HCT116 (cell line): ENCODE measurements around the gene ZNF189. TPM values are rescaled to one million over a fixed set of nuclear protein-coding genes. Genes with fewer than 3 reads are reported as not detected.

Experiments
- ATAC-seq: fragments of 200-7000 bp; cut with Tn5 transposase; 2 replicates; pipeline ENCODE4 v1.9.1; 2020; ENCODE audit warnings: mild to moderate bottlenecking, moderate library complexity
- BruUV-seq: library from RNA; stranded (reverse); fragments of 400-500 nt; replicated peaks from 2 replicates; lab custom pipeline; 2021; lab: Mats Ljungman, UMichigan
- CTCF ChIA-PET: fragments of 300-600 bp; sonication (Branson Sonifier 250); formaldehyde crosslinking; loops from one replicate; lab custom pipeline; 2021; ENCODE audit warnings: antibody characterized with exemption; lab: Charles Lee
- POLR2A ChIA-PET: fragments of 300-600, 350-600 bp; sonication (Branson Sonifier 250); formaldehyde crosslinking; loops from one replicate; lab custom pipeline; 2021; ENCODE audit warnings: antibody characterized with exemption; lab: Charles Lee
- RAD21 ChIA-PET, 2 experiments: fragments of 300-600 bp; sonication (Branson Sonifier 250); formaldehyde crosslinking; loops; one replicate each; lab custom pipeline; 2023; ENCODE audit warnings: low total read pairs in 2 of 2; ENCODE audit not compliant: uncharacterized antibody in 2 of 2, unreplicated experiment in 2 of 2, low non-redundant PET in 1 of 2; lab: Charles Lee
- DNase-seq: peaks from one replicate; pipeline ENCODE4 v3.0.0-alpha.2; 2010; ENCODE audit warnings: low read depth, low spot score
- H2AFZ ChIP-seq: fragments of 200-600 bp; shearing (Covaris generic), sonication (generic); 2 replicates; pipeline ENCODE4 v1.6.1; 2017; ENCODE audit warnings: low read depth, mixed run types, mixed read lengths, antibody characterized with exemption, low read length; ENCODE audit not compliant: poor library complexity, severe bottlenecking
- H3K27ac ChIP-seq: 2 replicates; pipeline ENCODE4 v1.5.1; 2012; ENCODE audit warnings: low read depth, low read length
- H3K27me3 ChIP-seq: fragments of 200-600 bp; sonication (generic); 2 replicates; pipeline ENCODE4 v1.6.1; 2016; ENCODE audit warnings: mixed run types, low read length, mixed read lengths; ENCODE audit not compliant: insufficient read depth
- H3K36me3 ChIP-seq, 2 experiments: fragments of 200-500 bp in 1 of 2; fragments of 200-600 bp in 1 of 2; sonication (Bioruptor generic) in 1 of 2; sonication (generic) in 1 of 2; 2 replicates each; pipeline versions ENCODE4 v1.5.1 to v1.6.1; 2014 to 2016; ENCODE audit warnings: low read length in 2 of 2, inconsistent platforms in 1 of 2, mixed read lengths in 1 of 2, mixed run types in 1 of 2; ENCODE audit not compliant: insufficient read depth in 2 of 2, control insufficient read depth in 1 of 2
- H3K4me1 ChIP-seq, 2 experiments: fragments of 200-600 bp in 1 of 2; sonication (generic) in 1 of 2; 2 replicates each; pipeline versions ENCODE4 v1.5.1 to v1.6.1; 2012 to 2017; ENCODE audit warnings: low read length in 2 of 2, inconsistent platforms in 1 of 2, mild to moderate bottlenecking in 1 of 2, mixed read lengths in 1 of 2, mixed run types in 1 of 2, moderate library complexity in 1 of 2; ENCODE audit not compliant: insufficient read depth in 2 of 2, control insufficient read depth in 1 of 2
- H3K4me2 ChIP-seq: fragments of 200-600 bp; sonication (generic); 2 replicates; pipeline ENCODE4 v1.6.1; 2017; ENCODE audit warnings: mixed run types, low read length, mixed read lengths
- H3K4me3 ChIP-seq, 2 experiments: fragments of 200-600 bp in 1 of 2; sonication (generic) in 1 of 2; replicated peaks in 1 of 2; 2 replicates each; pipeline ENCODE4 v1.5.1; 2011 to 2016; ENCODE audit warnings: low read length in 2 of 2, control low read depth in 1 of 2, low read depth in 1 of 2, mild to moderate bottlenecking in 1 of 2, mixed read lengths in 1 of 2, mixed run types in 1 of 2
- H3K79me2 ChIP-seq: fragments of 200-600 bp; sonication (generic); 2 replicates; pipeline ENCODE4 v1.6.1; 2017; ENCODE audit warnings: mild to moderate bottlenecking, mixed run types, low read length, moderate library complexity, mixed read lengths; ENCODE audit not compliant: insufficient read depth
- H3K9ac ChIP-seq: fragments of 200-600 bp; sonication (generic); 2 replicates; pipeline ENCODE4 v1.6.1; 2016; ENCODE audit warnings: low read length, mixed read lengths
- H3K9me2 ChIP-seq: fragments of 200-600 bp; sonication (generic), shearing (Covaris generic); 2 replicates; pipeline ENCODE4 v1.6.1; 2017; ENCODE audit warnings: mixed run types, mild to moderate bottlenecking, moderate library complexity; ENCODE audit not compliant: insufficient read depth
- H3K9me3 ChIP-seq, 2 experiments: fragments of 200-500 bp in 1 of 2; fragments of 200-600 bp in 1 of 2; sonication (Bioruptor generic) in 1 of 2; sonication (generic) in 1 of 2; 2 replicates each; pipeline ENCODE4 v1.6.1; 2014 to 2017; ENCODE audit warnings: low read length in 2 of 2, mixed read lengths in 2 of 2, inconsistent platforms in 1 of 2, low read depth in 1 of 2, mild to moderate bottlenecking in 1 of 2, mixed run types in 1 of 2, moderate library complexity in 1 of 2; ENCODE audit not compliant: control insufficient read depth in 1 of 2, insufficient read depth in 1 of 2
- H4K20me1 ChIP-seq: fragments of 200-600 bp; sonication (generic), shearing (Covaris generic); 2 replicates; pipeline ENCODE4 v1.6.1; 2017; ENCODE audit warnings: mixed run types, mild to moderate bottlenecking, moderate library complexity; ENCODE audit not compliant: insufficient read depth
- CBX3 ChIP-seq: IDR thresholded peaks from 2 replicates; pipeline ENCODE4 v1.6.1; 2012; ENCODE audit warnings: low read depth
- CEBPB ChIP-seq: IDR thresholded peaks from 2 replicates; pipeline ENCODE4 v1.6.1; 2012; ENCODE audit warnings: low read depth
- EGR1 ChIP-seq: IDR thresholded peaks from 2 replicates; pipeline ENCODE4 v1.6.1; 2012; ENCODE audit warnings: low read depth
- ELF1 ChIP-seq: IDR thresholded peaks from 2 replicates; pipeline ENCODE4 v1.6.1; 2012; ENCODE audit warnings: low read depth, borderline replicate concordance
- EZH2 ChIP-seq: fragments of 200-600 bp; sonication (generic); IDR thresholded peaks from 2 replicates; pipeline ENCODE4 v1.6.1; 2017; ENCODE audit warnings: antibody characterized with exemption, mixed run types
- EZH2phosphoT487 ChIP-seq: fragments of 200-600 bp; IDR thresholded peaks from 2 replicates; pipeline ENCODE4 v1.6.1; 2018; ENCODE audit warnings: antibody characterized with exemption, borderline replicate concordance
- JUND ChIP-seq: IDR thresholded peaks from 2 replicates; pipeline ENCODE4 v1.6.1; 2012
- POLR2A ChIP-seq: IDR thresholded peaks from 2 replicates; pipeline ENCODE4 v1.7.0; 2011; ENCODE audit warnings: borderline replicate concordance; ENCODE audit not compliant: insufficient read depth, insufficient read length; ENCODE audit errors: extremely low read depth
- RAD21 ChIP-seq: IDR thresholded peaks from 2 replicates; pipeline ENCODE4 v1.6.1; 2012; ENCODE audit warnings: low read depth, mild to moderate bottlenecking
- YY1 ChIP-seq: IDR thresholded peaks from 2 replicates; pipeline ENCODE4 v1.6.1; 2011; ENCODE audit warnings: low read length, low read depth, moderate library complexity, mild to moderate bottlenecking; ENCODE audit not compliant: insufficient replicate concordance; ENCODE audit errors: extremely low read depth
- ZNF274 ChIP-seq: fragments of 200-500 bp; sonication (Bioruptor generic); IDR thresholded peaks from 2 replicates; pipeline ENCODE4 v1.6.1; 2014; ENCODE audit warnings: mild to moderate bottlenecking, low read depth, low read length, inconsistent platforms
- intact Hi-C: fragments of 100-400 bp; cut with micrococcal nuclease; formaldehyde crosslinking; loops from 2 replicates; pipeline ENCODE4 v1.10.0; 2022
- total RNA-seq: library from RNA; stranded (reverse); gene quantifications from one replicate; pipeline ENCODE4 v1.2.1, GENCODE V29; 2021; ENCODE audit not compliant: unreplicated experiment
- TF ChIP-seq, protein P1 (sequence below), 3 experiments: fragments of 200-600 bp in 1 of 3; sonication (generic) in 1 of 3; IDR thresholded peaks in 2 of 3; conservative IDR thresholded peaks in 1 of 3; 2 replicates each; pipeline ENCODE4 v1.5.1; 2012 to 2017; ENCODE audit warnings: low read depth in 2 of 3, low read length in 2 of 3, antibody characterized with exemption in 1 of 3, borderline replicate concordance in 1 of 3, control low read depth in 1 of 3, mild to moderate bottlenecking in 1 of 3, mixed read lengths in 1 of 3, mixed run types in 1 of 3, moderate library complexity in 1 of 3; ENCODE audit not compliant: insufficient read depth in 1 of 3
- TF ChIP-seq, protein P2 (sequence below): IDR thresholded peaks from 2 replicates; pipeline ENCODE4 v1.6.1; 2012
- TF ChIP-seq, protein P3 (sequence below): IDR thresholded peaks from 2 replicates; pipeline ENCODE4 v1.6.1; 2012; ENCODE audit warnings: low read depth
- TF ChIP-seq, protein P4 (sequence below): IDR thresholded peaks from 2 replicates; pipeline ENCODE4 v1.6.1; 2011; ENCODE audit warnings: mild to moderate bottlenecking, low read length, moderate library complexity; ENCODE audit not compliant: insufficient replicate concordance; ENCODE audit errors: extremely low read depth
- TF ChIP-seq, protein P5 (sequence below): IDR thresholded peaks from 2 replicates; pipeline ENCODE4 v1.6.1; 2012

ZNF189 gene
- total RNA-seq, 1 experiment from 2014 or later = 10.6 TPM

DNA sequence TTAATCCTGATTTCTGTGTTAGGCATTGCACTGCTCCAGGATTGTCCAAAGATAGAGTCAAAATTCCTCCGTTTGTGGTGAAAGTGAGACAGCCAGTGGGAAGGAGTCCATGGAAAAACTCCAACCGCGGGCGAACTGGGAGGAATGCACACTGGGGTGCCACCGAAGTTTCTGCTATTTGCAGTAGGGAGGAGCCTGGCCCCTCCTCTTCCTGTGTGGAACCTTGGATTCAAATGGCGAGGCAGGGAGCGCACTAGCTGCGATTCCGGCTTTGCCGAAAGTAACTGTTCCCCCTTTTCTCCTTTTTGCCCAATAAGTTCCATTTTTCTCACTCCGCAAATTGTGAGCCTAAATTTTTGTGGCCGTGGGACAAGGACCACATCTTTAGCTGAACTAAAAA, 23.1 kb upstream of the ZNF189 start (continued):
- TF ChIP-seq, protein P1, sequence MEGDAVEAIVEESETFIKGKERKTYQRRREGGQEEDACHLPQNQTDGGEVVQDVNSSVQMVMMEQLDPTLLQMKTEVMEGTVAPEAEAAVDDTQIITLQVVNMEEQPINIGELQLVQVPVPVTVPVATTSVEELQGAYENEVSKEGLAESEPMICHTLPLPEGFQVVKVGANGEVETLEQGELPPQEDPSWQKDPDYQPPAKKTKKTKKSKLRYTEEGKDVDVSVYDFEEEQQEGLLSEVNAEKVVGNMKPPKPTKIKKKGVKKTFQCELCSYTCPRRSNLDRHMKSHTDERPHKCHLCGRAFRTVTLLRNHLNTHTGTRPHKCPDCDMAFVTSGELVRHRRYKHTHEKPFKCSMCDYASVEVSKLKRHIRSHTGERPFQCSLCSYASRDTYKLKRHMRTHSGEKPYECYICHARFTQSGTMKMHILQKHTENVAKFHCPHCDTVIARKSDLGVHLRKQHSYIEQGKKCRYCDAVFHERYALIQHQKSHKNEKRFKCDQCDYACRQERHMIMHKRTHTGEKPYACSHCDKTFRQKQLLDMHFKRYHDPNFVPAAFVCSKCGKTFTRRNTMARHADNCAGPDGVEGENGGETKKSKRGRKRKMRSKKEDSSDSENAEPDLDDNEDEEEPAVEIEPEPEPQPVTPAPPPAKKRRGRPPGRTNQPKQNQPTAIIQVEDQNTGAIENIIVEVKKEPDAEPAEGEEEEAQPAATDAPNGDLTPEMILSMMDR (IDR thresholded peaks at IDR 0.05 in 2 of 3, conservative IDR thresholded peaks at IDR 0.05 in 1 of 3; ENCODE audit: borderline replicate concordance in 1 of 3, insufficient read depth in 1 of 3, low read depth in 2 of 3, low read length in 2 of 3) = no peak
- TF ChIP-seq EZH2phosphoT487 = no peak
- no peak for TF ChIP-seq POLR2A
- no peak for TF ChIP-seq ELF1
- no peak for TF ChIP-seq ZNF274
- TF ChIP-seq JUND = no peak
- TF ChIP-seq YY1 = no peak
- no peak for TF ChIP-seq CEBPB

DNA sequence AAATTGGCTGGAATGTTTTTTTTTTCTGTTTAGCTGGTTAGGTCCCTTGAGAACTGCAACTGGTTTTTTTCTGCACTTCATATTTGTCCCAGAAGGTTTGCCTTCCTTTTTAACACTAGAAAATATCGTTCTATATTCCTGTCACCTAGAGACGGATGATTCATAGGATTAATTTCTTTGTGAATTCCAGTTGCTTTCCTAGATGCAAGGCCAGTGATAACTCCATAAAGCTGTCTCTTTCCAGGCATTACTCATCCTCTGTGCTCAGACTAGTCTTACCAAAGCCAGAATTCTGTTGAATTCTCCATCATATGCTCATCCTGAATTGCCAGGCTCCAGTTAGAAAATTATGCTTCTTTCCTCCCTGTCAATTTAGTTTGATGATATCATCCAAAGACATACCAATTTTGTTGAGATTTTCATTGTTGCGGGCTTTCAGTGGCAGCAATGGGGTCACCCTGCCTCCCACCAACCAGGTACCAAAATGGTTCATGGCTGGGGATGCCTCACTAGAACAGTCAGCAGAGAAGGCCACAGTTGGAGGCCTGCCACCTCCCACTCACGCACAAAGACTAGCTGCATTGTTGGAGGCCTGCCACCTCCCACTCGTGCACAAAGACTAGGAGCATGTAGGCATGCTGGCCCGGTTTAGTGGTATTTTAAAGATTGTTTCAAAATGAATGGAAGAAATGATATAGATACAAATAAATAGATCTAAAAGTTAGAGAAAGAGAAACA, 22.4 kb upstream of the ZNF189 start:
- H3K4me1 ChIP-seq = no peaks in the 10 kb centered on the region
- H3K9ac ChIP-seq = no peak overlapping the region
- H3K27me3 ChIP-seq = no peaks in the 10 kb centered on the region
- CTCF ChIA-PET = interaction anchor here (2.0 kb wide), 1 partner anchor 13 kb away, joined by 10 read pairs; no protein-coding TSS in a partner anchor
- intact Hi-C loops = no loop called here
- no peak for DNase-seq
- no TSS peak for BruUV-seq
- no peak overlapping the region for H3K27ac ChIP-seq
- no peak for ATAC-seq
- H3K9me2 ChIP-seq = no peaks in the 10 kb centered on the region
- no peaks in the 10 kb centered on the region for H3K9me3 ChIP-seq
- POLR2A ChIA-PET = no interaction called here
- H3K4me2 ChIP-seq = no peak overlapping the region
- RAD21 ChIA-PET = no interaction called here
- no peaks in the 10 kb centered on the region for H3K36me3 ChIP-seq
- H3K4me3 ChIP-seq = no peak overlapping the region
- H2AFZ ChIP-seq = no peak overlapping the region
- H4K20me1 ChIP-seq = no peaks in the 10 kb centered on the region
- H3K79me2 ChIP-seq = no peaks in the 10 kb centered on the region
- TF ChIP-seq, protein P2, sequence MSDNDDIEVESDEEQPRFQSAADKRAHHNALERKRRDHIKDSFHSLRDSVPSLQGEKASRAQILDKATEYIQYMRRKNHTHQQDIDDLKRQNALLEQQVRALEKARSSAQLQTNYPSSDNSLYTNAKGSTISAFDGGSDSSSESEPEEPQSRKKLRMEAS = no peak
- TF ChIP-seq JUND = no peak
- TF ChIP-seq POLR2A = no peak
- no peak for TF ChIP-seq CEBPB
- TF ChIP-seq RAD21 = no peak
- no peak for TF ChIP-seq CBX3
- no peak for TF ChIP-seq EZH2
- no peak for TF ChIP-seq YY1
- TF ChIP-seq, protein P3, sequence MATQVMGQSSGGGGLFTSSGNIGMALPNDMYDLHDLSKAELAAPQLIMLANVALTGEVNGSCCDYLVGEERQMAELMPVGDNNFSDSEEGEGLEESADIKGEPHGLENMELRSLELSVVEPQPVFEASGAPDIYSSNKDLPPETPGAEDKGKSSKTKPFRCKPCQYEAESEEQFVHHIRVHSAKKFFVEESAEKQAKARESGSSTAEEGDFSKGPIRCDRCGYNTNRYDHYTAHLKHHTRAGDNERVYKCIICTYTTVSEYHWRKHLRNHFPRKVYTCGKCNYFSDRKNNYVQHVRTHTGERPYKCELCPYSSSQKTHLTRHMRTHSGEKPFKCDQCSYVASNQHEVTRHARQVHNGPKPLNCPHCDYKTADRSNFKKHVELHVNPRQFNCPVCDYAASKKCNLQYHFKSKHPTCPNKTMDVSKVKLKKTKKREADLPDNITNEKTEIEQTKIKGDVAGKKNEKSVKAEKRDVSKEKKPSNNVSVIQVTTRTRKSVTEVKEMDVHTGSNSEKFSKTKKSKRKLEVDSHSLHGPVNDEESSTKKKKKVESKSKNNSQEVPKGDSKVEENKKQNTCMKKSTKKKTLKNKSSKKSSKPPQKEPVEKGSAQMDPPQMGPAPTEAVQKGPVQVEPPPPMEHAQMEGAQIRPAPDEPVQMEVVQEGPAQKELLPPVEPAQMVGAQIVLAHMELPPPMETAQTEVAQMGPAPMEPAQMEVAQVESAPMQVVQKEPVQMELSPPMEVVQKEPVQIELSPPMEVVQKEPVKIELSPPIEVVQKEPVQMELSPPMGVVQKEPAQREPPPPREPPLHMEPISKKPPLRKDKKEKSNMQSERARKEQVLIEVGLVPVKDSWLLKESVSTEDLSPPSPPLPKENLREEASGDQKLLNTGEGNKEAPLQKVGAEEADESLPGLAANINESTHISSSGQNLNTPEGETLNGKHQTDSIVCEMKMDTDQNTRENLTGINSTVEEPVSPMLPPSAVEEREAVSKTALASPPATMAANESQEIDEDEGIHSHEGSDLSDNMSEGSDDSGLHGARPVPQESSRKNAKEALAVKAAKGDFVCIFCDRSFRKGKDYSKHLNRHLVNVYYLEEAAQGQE = no peak
- TF ChIP-seq, protein P4, sequence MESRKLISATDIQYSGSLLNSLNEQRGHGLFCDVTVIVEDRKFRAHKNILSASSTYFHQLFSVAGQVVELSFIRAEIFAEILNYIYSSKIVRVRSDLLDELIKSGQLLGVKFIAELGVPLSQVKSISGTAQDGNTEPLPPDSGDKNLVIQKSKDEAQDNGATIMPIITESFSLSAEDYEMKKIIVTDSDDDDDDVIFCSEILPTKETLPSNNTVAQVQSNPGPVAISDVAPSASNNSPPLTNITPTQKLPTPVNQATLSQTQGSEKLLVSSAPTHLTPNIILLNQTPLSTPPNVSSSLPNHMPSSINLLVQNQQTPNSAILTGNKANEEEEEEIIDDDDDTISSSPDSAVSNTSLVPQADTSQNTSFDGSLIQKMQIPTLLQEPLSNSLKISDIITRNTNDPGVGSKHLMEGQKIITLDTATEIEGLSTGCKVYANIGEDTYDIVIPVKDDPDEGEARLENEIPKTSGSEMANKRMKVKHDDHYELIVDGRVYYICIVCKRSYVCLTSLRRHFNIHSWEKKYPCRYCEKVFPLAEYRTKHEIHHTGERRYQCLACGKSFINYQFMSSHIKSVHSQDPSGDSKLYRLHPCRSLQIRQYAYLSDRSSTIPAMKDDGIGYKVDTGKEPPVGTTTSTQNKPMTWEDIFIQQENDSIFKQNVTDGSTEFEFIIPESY = no peak
- TF ChIP-seq, protein P5, sequence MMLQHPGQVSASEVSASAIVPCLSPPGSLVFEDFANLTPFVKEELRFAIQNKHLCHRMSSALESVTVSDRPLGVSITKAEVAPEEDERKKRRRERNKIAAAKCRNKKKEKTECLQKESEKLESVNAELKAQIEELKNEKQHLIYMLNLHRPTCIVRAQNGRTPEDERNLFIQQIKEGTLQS = no peak
- no peak for TF ChIP-seq EGR1
